ENCODE results near the gene SERPINB10. TPM values are rescaled to one million over a fixed set of nuclear protein-coding genes. Genes with fewer than 3 reads are reported as not detected.

The SERPINB10 gene
- polyA plus RNA-seq, 2 donors = 0.06 to 0.46 TPM

DNA sequence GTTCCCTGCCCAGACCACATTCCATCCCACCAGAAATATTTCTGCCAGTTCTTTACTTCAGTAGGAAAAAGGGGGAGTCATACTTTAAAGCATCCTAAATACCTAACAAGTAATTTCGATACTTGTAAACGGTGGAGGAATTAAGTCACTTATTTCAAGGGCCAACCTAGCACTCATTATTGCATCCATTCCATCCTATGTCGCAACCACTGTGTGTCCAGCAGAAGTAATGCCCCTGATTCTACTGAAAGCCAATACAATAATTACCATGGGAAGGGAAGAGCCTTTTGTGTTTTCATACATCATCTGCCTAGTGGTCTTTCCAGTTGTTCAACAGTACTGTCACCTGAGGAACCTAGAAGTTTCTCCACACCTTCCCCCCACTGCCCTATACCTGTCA, 74.6 kb downstream of the SERPINB10 start:
- Histone ChIP-seq H3K27ac (ENCODE audit: low read depth in 2 of 2, low read length in 1 of 2) (no peak overlapping the region), H3K4me3 (ENCODE audit: low read depth in 1 of 2, low read length in 2 of 2) (no peak overlapping the region), H3K4me1 (ENCODE audit: control insufficient read depth in 2 of 2, insufficient read depth in 2 of 2, low read length in 1 of 2) (no peaks in the 10 kb centered on the region), H3K36me3 (ENCODE audit: control insufficient read depth in 2 of 2, insufficient read depth in 2 of 2, low read length in 1 of 2) (peaks cover 14 to 24% of the 10 kb centered on the region in 2 donors), H3K27me3 (ENCODE audit: control insufficient read depth in 1 of 2, insufficient read depth in 2 of 2, low read length in 2 of 2) (no peaks in the 10 kb centered on the region), H3K9me3 (ENCODE audit: control insufficient read depth in 2 of 2, insufficient read depth in 1 of 2, low read depth in 1 of 2, low read length in 1 of 2) (no peaks in the 10 kb centered on the region)
- WGBS, 2 donors = 91 to 92% methylated on average over 3 of the region's 3 CpGs

Other genes starting within 250 kb of the SERPINB10 start
- 100 to 1,000 TPM; 167 to 870 TPM for gene SERPINB3, start 246.1 kb upstream of the SERPINB10 start, polyA plus RNA-seq
- gene SERPINB11, start 205.0 kb upstream of the SERPINB10 start, polyA plus RNA-seq = 10 to 100 TPM in 1 of 2 donors, 1 to 10 TPM in 1; 6.4 to 11.7 TPM
- gene SERPINB7, start 132.5 kb upstream of the SERPINB10 start, polyA plus RNA-seq = 1 to 10 TPM in 1 of 2 donors, under 1 TPM in 1; 0.94 to 1.1 TPM
- gene SERPINB2, start 20.3 kb upstream of the SERPINB10 start, polyA plus RNA-seq = 100 to 1,000 TPM; 186 to 241 TPM
- gene HMSD, start 41.3 kb downstream of the SERPINB10 start, polyA plus RNA-seq = under 1 TPM; 0.26 to 0.55 TPM
- 10 to 100 TPM; 20.6 to 27.3 TPM for gene SERPINB8, start 62.1 kb downstream of the SERPINB10 start, polyA plus RNA-seq
- gene LINC00305, start 241.1 kb downstream of the SERPINB10 start, polyA plus RNA-seq = not detected